Measurements from ENCODE around the gene SCG2.

The SCG2 gene, protein sequence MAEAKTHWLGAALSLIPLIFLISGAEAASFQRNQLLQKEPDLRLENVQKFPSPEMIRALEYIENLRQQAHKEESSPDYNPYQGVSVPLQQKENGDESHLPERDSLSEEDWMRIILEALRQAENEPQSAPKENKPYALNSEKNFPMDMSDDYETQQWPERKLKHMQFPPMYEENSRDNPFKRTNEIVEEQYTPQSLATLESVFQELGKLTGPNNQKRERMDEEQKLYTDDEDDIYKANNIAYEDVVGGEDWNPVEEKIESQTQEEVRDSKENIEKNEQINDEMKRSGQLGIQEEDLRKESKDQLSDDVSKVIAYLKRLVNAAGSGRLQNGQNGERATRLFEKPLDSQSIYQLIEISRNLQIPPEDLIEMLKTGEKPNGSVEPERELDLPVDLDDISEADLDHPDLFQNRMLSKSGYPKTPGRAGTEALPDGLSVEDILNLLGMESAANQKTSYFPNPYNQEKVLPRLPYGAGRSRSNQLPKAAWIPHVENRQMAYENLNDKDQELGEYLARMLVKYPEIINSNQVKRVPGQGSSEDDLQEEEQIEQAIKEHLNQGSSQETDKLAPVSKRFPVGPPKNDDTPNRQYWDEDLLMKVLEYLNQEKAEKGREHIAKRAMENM

DNA sequence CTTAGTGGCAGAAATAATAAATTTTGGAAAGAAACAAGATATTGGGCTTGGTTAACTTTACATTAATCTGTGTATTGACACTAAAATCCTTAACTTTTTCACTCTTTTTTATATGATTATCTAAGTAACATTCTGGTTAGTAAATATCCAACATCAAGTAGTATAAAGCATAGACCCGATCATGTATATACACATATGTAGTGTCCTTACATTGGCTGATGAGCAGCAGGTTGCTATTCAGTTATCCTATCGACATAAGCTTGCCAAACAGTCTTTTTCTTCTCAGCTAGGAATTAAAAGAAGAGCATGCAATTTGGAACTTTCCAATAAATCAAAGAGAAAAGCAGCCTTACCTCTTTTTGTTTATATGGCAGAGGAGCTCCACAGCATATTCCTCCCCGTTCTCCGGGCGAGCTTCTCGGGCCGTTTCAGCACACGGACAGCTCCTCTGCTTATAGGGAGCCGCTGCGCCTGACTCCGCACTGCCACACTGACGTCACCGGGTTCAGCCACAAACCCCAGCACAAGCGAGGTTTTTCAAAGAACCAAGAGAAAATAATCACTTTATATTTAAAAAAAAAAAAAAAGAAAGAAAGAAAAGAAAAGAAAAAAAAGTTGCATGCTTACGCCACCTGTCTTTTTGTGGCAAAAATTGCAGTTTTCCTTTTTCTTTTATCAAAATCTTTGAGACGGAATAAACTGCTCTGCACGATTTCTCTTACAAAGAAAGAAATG is at the start of gene SCG2:
Gene SCG2 (minus strand): TSS at position 430 of the 735 bp plus-strand sequence. CDS start 3,079 bp downstream, outside the sequence.
- DNase-seq (ENCODE audit: low read depth in 2 of 2): no peak

DNA sequence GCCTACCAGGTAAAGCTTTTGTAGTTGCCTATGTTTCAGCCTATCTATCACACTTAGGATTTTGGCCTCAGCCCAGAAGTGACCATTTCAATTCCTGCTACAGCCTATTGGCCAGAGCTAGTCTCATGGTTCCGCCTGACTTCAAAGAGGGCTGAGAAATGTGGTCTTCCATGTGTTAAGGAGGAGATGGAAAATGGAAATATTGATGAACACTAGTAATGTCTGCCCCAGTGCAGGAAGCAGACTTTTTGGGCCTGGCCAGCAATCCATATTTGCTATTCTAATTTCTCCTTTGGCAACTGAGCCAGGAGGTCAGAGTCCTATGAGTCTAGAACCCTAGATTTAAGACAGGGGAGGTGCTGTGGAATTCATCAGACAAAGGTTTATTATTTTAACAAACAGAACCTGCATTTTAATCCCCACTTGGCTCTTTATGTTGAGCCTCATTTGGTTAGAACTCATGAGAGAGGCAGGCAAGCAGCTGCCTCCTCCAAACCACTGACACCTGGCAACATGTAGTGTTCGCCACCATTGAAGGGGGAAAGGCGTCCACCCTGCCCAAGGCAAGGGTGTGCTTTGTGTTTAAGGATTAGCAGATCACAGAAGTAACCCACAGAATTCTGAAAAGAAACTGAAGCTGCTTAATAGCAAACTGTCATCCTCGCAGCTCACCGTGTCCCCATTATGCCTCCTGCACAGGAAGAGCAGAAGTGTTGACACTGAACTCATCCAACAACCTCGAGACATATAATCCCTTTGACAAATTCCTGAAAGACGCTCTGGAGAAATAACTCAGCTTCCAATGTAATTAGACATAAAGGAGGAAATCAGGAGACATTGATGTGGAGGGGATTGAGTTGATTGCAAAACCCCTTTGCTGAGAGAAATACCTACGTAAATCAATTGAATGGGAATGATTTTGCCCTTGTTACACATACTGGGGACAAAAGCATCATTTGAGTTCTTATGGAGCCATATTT is 47.7 kb upstream of the SCG2 start:
- no peak for DNase-seq (ENCODE audit: low read depth in 2 of 2)

DNA sequence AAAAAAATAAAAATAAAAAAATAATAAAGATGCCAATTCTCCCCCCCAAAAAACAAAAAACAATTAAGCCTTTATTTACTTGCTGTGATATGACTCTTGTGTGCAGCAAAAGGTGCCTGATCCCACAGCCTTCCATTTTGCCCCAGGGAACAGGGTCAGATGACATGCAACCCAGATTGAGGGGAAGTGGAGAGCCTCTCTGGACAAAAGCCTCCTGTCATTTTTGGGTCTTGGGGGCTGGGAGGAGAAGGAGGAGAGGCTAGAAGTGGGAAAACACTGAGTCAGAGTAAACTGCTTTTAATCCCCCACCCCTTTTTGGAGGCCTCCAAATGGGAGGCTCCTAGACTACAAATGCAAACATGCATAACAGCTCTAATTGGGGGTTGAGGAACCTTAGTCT is 46.6 kb upstream of the SCG2 start:
- DNase-seq (ENCODE audit: low read depth in 2 of 2): no peak

DNA sequence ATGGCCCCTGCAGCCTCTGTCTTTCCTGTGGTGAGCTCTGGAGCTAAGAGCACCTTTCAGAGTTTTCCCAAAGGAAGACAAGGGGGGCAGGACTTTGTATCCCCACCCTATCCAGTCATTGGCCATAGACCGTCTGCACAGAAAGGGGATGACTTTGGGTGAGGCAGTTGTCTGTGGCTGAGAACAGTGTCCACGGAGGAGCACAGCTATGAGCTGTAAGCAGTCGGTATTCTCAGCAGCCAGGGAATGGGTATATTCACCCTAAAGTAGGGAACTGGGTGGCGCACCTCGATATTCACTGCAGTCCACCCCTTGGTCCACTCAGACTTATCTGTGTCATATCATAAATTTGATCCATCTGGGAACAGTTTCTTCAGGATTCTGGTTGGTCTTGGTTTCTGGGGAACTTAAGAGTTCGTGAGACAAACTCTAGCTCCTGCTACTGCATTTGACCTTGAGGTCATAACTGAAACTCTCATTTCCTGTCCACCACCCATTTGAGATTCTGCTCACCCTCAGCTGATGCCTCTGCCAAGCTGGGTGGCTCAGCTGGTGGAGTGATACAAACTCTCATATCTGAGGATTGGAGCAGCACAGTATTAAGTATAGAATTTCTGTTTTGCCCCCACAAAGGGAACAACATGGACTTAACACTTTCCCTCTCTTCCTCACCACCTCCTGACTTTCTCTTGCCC is 45.2 kb upstream of the SCG2 start:
- DNase-seq (ENCODE audit: low read depth in 2 of 2): no peak

DNA sequence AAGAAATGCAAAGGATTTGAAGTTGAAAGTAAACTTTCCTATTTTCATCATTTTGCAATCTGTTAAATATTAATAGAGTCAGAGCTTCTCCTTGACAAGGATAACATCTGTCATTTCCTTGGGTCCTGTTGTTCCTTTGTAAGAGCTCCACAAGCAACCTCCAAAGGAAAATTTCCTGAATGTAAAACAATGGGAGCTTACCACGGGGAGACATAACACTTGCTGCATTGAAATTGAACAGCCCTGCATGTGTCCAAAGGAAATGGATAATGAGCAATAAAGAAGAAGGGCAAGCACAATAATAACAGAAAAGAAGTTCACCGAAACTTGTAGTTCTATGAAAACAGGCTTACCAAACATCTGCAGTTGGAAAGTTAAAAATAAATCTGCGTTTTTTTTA is 42.0 kb upstream of the SCG2 start:
- DNase-seq (ENCODE audit: low read depth in 2 of 2): no peak

DNA sequence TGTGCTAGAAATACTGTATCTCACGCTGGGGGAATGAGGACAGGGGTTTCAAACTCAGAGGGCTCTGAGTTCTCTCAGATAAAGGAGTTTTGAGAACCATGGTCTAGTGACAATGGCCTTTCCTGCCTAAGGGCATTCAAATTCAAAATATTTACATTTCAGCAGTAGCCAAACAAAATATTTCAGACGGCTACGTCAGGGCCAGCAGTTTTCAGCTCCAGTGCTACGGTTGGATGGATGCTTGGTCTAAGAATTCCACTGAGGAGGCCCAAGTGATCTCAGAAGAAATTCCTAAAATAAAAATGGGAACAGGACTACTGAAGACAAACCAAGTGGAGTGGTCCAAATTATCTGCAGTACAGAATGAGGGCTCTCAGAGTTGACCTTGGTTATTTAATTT is 41.1 kb upstream of the SCG2 start:
- no peak for DNase-seq (ENCODE audit: low read depth in 2 of 2)

DNA sequence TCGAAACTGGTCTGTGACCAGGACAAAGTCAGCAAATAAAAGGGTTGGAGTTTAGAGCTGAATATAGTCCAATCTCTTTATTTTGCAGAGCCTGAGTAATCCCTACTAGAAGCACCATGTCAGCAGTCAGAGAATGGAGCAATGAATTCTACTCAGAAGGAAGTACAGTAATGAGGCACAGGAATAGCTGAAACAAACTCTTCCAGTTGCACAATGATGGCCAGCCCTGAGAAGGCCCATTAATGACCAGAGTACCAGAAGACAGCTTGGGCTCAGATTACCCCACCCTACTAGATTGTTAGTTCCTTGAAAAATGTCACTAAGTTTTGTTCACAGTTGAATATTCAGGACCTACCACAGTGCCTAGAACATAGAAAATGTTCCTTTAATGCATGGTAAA is 40.3 kb upstream of the SCG2 start:
- DNase-seq (ENCODE audit: low read depth in 2 of 2): no peak

DNA sequence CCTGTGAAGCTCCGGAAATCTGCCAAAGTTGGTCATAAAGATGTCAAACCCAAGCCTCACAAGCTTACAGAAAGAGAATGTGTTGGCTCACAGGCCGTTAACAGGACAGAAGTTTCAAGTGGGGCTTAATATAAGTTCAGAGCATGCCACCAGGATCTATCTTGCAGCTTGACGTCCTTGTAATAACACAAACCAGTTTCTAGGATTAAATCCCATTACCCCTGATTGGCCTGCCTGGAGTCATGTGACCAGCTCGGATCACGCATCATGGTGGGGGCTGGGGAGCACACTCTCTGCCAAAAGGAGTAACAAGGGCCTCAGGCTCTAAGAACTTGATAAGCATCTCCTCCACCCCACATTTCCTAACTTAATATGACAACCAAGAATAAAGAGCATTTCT is 38.9 kb upstream of the SCG2 start:
- no peak for DNase-seq (ENCODE audit: low read depth in 2 of 2)

DNA sequence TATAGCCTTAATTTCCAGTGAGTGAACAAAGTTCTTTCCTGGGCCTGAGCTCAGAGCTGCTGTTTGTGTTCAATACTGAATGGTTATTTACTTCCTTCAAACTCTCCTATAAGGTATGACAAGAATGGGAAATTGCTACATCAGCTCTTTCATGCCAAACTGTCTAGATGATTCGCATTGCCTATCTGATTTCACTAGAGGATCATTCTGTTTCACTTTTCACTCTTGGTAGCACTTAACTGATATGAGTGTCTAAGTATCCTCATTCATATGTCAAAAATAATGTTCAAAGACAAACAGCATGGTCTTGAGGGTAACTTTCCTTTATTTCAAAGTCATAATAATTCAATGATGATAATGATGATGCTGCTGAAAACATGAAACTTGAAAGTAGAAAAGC is 32.9 kb upstream of the SCG2 start:
- DNase-seq (ENCODE audit: low read depth in 2 of 2): no peak

DNA sequence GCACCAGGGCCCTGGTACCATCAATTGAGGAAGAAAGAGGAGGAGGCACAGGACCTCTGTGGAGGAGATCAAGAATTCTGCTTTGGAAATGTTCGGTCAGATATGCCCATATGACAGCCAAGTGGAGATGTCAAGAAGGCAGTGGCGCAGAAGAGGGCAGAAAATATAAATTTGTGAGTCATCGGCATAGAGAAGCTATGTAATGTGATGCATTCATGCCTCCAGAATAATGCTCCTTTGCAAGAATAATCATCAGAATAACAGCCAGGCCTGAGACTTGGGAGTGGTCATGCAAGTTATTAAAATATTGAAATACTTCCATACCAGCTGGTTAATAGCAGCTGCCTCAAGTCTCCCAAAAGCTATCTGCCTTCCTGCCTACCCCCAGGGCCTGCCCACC is 32.1 kb upstream of the SCG2 start:
- DNase-seq (ENCODE audit: low read depth in 2 of 2): no peak

DNA sequence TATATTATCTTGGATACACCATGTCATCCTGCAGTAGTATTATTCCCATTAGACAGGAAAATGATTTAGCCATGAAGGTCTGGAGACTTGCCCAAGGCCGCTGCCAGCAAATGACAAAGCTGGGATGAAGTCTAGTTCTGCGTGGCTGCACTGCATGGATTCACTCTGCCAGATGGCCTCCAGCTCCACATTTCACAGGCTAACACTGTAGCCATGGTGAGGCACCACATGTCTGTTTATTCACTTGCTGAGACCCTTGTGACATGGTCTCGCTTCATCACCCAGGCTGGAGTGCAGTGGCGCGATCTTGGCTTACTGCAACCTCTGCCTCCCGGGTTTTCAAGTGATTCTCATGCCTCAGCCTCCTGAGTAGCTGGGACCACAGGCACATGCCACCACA is 31.5 kb upstream of the SCG2 start:
- no peak for DNase-seq (ENCODE audit: low read depth in 2 of 2)

DNA sequence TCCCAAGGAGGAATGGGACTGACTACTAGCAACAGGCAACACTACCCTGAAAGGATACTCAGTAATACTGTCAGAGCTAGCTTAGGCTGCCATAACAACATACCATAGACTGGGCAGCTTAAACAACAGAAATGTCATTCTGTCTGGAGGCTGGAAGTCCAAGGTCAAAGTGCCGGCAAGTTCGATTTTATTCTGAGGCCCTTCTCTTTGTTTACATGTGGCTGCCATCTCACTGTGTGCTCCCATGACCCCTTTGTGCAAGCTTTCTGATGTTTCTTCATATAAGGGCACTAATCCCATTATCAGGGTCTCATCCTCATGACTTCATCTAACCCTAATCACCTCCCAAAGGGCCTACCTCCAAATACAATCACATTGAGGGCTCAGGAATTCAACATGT is 30.7 kb upstream of the SCG2 start:
- DNase-seq (ENCODE audit: low read depth in 2 of 2): no peak

DNA sequence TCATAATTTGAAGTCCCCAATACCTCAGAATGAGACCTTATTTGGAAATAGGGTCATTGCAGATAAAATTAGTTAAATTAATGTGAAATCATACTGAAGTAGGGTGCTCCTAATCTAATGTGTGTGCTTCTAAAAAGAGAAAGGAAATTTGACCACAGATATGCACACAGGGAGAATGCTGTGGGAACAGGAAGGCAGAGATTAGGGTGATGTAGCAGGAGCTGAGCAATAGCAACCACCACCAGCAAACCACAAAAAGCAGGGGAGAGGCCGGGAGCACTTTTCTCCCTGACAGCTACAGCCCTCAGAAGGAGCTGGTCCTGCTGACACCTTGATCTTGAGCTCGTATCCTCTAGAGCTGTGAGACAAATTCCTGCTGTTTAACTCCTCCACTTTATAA is 24.6 kb upstream of the SCG2 start:
- DNase-seq (ENCODE audit: low read depth in 2 of 2): no peak

DNA sequence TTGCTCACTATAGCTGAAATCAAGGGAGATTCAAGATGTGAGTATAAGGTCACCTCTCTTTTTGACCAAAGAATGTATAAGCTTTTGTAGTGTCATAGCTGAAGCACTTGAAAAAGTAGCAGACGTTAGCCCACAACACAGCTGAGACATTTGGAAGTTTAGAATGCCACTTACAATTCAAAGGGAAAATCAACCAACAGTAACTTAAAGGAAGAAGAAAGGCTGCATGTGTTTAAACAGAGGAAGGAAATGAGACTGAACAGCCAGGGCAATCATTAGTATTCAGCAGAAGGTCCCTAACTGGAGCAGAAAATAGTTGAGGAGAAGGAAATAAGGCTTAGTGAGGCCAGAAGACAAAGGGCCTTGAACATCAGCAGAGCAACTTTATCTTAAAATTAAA is 23.5 kb upstream of the SCG2 start:
- DNase-seq (ENCODE audit: low read depth in 2 of 2): no peak

DNA sequence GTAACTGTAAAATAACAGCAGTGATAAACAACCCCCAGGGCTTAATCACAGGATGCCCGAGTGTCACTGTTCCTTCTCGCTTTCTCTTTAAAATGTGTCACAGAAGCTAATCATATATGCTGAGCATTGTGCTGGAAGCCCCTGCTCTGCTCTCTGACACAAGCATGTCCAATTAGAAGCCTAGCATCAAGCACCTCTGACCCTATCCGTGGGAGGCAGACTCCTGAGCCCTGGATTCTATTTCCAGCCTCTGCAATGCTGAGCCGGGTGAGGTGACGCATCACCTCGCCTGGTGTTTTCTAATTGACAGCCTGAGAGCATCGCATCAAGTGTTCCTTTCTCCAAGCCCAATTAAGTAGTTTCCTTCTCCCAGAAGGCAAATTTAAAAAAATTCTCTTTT is 19.7 kb upstream of the SCG2 start:
- no peak for DNase-seq (ENCODE audit: low read depth in 2 of 2)

DNA sequence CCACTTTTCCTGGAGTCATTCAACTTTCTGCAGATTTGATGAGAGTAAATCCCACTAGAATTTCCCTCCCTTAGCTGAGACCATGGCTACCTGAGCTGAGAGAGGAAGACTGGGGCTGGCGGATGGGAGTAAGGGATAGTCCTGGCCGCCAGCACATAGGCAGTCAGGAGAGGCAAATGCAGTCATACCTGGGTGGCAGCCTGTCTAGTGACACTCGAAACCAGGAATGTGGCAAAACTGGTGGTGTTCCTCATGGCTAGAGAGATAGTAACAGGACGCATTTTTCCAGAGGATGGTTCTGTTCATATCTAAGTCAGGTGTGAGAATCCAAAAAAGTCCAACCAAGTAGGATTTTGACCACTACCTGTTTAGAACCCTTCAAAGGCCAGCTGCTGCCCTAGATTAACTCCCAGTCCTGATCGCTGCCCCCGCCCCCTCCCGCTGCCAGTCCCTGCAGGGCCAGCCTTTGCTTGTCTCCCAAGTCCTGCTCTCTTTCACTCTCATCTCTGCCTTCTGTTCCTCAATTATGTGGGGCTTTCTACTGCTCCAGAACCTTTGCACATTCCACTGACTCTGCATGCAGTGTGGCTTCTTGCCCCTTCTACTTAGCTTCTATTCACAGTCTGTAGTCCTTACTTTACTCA is 17.4 kb upstream of the SCG2 start:
- DNase-seq (ENCODE audit: low read depth in 2 of 2): no peak

DNA sequence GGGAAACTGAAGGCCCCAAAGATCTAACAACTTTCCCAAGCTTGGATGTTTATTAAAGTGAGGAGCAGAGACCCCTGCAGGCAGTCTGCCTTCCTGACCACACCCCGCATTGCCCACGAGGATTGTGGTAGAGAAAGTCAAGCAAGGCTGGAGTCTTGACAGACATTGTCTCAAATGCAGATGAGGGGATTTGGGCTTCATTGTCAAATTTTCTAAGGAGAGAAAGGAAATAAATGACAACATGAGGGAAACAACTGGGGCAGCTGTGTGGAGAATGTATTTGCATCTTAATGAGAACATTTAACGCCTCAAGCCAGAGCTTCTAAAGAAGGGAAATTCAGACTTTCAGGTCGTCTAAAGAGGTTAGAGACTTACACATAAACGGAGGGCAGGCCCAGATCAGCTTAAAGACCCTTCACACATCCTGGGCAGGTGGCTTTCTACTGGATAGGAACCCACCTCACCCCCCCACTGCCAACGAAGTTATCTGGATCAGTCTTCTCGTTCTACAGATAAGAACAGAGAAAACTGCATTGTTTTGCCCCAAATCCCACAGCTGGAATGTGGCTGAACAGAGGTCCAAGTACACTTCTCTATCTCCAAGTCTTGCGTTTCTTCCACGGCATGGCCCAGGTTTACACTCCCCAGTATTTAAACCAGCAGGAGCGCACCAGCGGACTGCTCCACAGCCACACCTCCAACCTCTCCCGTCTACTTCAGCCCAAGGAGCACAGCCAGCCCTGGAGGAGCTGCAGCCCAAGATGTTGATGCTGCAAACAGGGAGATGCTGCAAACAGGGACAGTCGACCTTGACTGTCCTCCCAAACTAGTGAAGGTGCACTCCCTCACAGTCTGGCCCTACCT is 16.2 kb upstream of the SCG2 start:
- DNase-seq (ENCODE audit: low read depth in 2 of 2): no peak

DNA sequence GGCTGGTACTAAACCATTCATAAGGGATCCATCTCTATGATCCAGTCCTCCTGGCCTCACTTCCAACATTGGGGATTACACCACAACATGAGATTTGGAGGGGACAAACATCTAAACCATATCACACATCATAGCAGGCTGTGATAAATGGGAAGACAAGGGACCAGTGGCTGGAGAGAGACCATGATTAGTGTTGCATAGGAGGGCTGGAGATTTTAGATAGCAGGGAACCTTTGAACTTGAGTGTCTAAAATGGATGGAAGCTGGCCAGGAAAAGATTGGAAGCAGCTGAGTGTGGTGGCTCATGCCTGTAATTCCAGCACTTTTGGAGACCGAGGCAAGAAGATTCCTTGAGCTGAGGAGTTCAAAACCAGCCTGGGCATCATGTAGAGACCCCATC is 12.4 kb upstream of the SCG2 start:
- no peak for DNase-seq (ENCODE audit: low read depth in 2 of 2)

Measured in stimulated activated CD8-positive, alpha-beta memory T cell treated with anti-CD3 and anti-CD28 coated beads, Interleukin-2, amount 100 ng/mL, for 1 hour (primary cell).